Measurements from ENCODE around the gene TMEM81.

The TMEM81 gene, protein sequence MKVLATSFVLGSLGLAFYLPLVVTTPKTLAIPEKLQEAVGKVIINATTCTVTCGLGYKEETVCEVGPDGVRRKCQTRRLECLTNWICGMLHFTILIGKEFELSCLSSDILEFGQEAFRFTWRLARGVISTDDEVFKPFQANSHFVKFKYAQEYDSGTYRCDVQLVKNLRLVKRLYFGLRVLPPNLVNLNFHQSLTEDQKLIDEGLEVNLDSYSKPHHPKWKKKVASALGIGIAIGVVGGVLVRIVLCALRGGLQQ

DNA sequence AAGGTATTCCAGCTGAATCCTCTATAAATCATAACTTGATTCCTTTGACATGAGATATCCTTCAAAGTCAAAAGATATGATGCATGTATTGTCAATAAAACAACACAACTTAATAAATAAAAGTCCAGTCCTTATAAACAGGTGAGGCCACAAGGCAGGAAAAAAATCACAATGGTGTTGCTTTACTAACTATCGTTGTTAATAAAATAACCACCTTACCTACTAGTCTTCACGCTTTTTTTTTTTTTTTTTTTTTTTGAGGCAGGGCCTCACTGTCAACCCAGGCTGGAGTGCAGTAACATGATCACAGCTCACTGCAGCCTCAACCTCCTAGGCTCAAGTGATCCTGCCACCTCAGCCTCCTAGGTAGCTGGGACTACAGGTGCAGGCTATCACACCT lies at the start of gene TMEM81:
TSS of gene TMEM81 (minus strand) at position 101 of the 400 bp plus-strand sequence. CDS start 140 bp downstream, outside the sequence.
- DNase-seq (ENCODE audit: low read depth, low spot score), result no peak

DNA sequence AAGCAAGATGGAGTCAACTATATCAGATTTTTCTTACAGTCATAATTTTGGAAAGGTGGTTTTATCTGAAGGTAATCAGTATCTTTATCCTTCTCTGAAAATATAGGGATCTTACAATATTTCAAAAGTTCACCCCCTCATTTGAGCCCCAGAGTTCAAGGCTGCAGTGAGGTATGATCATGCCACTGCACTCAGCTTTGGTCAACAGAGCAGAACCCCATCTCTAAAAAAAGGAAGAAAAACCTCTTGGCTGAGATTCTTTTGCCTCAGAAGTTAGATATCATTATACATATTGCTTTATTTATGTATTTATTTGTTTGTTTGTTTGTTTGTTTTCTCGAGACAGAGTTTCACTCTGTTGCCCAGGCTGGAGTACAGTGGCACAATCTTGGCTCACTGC lies 49.0 kb upstream of the TMEM81 start:
- no peak for DNase-seq (ENCODE audit: low read depth, low spot score)

DNA sequence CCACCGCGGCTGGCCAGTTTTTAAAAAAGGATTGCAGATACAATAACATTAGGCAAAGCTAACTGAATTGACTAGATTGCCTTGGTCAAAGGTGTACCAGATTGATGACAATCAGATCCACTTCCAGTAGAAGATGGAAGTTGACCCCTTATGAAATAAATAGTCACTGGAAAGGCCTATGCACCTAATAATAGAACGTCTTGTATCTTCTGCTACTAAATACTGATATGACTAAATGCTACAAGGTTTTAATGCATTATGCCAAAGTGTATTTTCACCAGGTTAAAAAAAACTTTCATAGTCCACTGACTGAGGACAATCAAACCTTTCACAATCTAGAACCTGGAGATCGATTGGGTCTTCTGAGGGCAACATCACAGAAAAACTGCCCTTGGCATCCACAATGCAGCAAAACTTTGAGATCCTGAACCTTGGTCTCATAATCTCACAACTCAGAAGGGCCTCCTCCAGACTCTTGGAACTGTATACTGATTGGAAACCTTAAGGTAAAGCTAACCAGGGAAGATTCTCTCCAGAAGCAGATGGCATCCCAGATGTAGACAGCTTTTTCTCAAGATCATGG lies 45.3 kb upstream of the TMEM81 start:
- DNase-seq (ENCODE audit: low read depth, low spot score), result no peak

DNA sequence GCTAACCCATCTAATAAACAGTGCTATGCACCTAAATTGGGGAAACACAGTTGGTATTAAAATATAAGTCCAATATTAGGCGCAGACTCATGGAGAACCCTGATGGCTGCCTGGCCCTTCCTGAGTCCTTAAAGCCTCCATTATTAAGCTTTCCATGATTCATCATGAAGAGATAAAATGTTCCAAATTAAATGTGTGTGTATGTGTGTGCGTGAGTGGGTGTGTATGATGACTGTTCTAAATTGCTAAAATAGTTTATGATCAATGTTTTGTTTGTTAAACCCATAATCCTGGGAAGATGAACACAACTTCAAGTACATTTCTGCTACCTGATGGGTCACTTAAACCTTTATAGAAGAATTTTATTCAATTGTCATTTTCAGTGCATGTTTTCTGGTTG lies 43.8 kb upstream of the TMEM81 start:
- DNase-seq (ENCODE audit: low read depth, low spot score), result no peak

DNA sequence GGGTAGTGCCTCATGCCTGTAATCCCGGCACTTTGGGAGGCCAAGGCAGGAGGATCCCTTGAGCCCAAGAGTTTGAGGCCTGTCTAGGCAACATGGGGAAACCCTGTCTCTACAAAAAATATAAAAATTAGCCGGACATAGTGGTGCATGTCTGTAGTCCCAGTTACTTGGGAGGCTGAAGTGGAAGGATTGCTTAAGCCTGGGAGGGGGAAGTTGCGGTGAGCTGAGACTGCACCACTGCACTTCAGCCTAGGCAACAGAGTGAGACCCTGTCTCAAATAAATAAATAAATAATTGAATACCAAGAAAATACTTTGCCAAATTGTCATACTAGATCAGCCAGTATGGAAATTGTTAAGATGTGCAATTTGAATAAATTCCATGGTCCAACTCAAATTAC lies 43.4 kb upstream of the TMEM81 start:
- DNase-seq (ENCODE audit: low read depth, low spot score), result no peak

DNA sequence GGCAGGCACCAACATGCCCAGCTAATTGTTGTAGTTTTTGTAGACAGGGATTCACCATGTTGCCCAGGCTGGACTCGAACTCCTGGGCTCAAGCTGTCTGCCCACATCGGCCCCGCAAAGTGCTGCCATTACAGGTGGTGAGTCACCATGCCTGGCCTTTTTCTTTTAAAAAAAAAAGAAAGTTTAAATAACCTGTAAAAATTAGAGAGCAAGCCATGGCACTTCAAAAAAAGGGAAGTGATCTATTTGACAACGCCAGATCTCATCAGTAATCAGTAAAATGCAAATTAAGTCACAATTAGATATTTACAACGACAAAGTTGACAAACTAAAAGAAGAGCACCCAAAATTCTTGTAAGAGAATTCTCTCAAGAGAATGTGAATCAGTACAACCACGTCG lies 40.5 kb upstream of the TMEM81 start:
- no peak for DNase-seq (ENCODE audit: low read depth, low spot score)

DNA sequence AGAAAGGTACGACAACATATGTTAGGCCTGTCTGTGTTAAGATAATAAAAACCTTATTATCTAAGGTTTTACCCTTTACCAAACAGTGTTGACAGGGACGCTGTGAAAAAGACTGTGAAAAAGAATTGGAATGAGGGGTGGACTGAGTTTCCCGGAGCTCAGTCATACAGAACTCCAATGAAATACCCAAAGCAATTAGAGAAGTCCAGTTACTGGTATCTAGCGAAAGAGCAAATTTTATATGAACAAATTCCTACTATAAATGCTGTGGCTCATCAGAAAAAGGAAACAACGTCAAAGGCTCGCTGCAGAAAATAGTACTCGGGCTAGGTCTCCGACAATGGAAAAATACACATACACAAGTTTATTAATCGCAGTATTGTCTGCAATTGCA lies 38.2 kb upstream of the TMEM81 start:
- no peak for DNase-seq (ENCODE audit: low read depth, low spot score)

DNA sequence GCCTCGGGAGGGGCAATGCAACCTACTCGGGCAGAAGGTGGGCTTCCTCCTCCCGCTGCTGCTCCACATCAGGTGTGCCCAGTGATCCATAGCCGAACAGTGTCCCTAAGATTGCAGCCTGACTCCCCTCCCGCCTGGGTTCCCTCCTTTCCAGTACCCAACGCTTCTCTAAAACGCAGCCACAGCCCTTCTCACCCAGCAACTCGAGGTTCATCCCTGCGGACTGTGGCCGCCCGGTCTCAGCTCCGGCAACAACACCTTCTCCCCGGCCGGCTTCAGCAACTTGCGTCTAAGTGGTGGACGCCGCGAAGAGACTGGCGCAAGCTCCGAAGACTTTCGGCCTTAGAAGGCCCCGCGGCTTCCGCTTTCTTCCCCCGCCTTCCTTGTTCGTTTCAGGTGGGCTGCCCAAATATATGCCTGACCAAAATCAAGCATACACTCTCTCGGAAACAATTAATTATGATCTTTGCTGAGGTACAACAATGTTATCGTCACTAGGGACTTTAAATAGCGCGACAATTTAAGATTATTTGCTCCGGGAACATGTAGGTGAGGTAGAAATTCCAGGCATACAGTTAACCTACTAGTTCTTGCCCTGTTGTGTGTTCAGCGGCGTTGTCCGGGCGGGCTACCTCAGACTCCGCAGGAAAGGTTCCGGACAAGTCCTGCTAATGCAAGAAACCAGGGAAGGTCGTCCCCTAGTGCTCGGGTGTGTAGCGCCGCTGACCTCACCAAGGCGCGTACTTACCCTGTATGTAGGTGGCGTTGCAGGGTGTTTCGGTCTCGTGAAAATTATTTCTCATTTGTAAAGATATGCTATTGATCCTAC lies 37.6 kb upstream of the TMEM81 start, which contains the start of gene RBBP5:
TSS of gene RBBP5 (minus strand) at position 319 of the 829 bp plus-strand sequence. CDS start at position 214, 105 bp downstream.
- peak; percentile 96 for DNase-seq (ENCODE audit: low read depth, low spot score)

DNA sequence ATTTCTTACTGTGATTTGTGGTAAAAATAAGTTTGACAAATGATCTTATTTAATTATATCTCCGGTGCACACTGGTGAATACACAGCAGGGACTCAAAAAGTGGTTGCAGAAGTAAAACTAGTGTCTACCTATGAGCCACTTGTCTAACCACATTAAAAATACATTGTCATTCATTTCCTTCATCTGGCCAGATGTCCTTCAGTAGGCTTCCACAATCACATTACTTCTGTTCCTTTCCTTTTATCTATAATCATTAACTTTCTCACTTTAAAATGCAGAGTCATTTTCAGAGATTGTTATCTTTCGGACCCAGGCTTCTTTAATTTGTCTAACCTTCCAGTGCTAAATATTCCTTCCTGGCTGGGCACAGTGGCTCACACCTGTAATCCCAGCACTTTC lies 34.5 kb upstream of the TMEM81 start:
- DNase-seq (ENCODE audit: low read depth, low spot score), result no peak

DNA sequence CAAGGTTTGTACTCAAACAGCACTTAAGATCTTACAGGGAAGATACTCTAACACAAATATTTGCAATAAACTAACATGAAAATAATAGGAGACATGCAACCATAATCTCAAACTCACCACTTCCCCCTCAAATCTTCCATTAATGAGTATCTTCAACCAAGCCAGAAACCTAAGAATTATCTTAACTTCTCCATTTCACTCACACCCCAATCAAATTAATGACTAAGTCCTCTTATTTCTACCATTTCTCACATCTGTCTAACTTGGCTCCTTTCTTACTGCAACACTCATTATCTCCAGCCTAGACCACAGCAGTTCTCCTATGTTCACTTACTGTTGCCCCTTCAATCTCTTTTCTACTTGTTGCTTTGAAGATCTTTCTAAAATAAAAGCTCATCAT lies 27.1 kb upstream of the TMEM81 start:
- no peak for DNase-seq (ENCODE audit: low read depth, low spot score)

DNA sequence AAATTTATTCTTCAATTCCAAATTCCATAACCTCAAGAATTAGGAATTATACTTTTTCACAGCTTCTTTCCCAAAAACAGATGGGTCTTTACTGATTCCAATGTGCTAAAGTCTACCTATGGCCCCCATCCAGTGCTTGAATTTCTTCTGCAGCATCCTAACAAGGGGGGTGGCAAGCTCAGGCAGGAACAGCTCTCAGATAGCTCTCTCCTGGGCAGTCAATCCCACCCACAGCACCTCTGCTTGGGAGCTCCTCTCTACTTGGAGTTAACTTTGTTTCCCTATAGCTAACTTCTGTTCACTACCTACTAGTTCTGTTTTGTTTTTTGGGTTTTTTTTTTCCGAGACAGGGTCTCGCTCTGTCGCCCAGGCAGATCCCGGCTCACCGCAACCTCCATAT lies 25.5 kb upstream of the TMEM81 start:
- DNase-seq (ENCODE audit: low read depth, low spot score), result no peak

DNA sequence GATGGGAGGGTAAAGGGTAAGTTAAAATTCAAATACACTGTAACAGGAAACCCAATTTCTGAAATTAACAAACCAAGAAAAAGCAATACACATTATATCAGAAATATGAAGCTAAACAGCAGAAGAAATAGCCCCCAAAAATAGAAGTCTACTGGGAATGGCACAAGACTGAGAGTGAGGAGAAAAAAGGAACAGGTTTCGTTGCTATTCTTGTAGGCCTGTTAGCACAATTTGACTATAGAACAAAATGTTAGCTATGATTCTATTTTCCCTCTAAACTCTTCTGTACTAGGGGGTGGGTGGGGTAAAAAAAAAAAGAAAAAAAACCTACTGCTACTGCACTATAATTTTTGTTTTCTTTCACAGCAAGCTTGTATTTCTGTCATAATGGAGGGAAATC lies 25.0 kb upstream of the TMEM81 start:
- no peak for DNase-seq (ENCODE audit: low read depth, low spot score)

DNA sequence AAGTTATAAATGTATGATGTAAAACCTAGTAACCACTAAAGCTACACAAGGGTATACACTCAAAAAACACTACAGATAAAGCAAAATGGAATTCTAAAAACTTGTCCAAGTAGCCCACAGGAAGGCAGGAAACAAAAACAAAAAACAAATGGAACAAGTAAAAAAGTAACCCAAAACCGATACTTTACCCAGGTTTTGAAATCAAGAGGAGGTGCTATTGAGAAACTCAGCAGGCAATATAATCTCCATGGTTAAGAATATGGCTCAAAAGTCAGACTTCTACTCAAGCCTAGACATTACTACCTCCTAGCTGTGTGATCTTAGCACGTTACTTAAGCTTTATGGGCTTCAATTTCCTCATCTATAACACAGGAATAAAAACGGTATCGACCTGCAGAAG lies 24.2 kb upstream of the TMEM81 start:
- DNase-seq (ENCODE audit: low read depth, low spot score), result no peak

DNA sequence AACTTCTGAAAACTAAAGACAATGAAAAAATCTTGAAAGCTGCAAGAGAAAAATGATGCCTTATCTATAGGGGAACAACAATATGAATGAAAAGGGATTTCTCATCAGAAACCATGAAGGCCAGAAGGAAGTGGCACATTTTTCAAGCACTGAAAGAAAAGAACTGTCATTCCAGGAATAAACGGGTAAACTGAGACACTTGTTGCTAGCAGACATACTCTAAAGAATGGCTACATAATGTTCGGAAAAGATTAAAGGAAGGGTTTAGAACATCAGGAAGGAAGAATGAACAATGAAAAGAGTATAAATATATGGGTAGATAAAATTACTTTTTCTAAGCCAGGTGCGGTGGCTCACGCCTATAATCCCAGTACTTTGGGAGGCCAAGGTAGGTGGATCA lies 23.1 kb upstream of the TMEM81 start:
- no peak for DNase-seq (ENCODE audit: low read depth, low spot score)

DNA sequence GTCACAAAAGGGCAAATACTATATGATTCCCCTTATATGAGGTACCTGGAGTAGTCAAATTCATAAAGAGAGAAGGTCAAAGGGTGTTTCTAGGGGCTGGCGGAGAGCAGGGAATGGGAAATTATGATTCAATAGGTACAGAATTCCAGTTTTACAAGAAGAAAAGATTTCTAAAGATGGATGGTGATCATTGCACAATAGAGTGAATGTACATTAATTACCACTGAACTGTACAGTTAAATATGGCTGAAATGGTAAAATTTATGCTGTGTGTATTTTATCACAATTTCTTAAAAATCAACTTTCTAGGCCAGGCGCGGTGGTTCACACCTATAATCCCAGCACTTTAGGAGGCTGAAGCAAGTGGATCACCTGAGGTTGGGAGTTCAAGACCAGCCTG lies 18.1 kb upstream of the TMEM81 start:
- no peak for DNase-seq (ENCODE audit: low read depth, low spot score)

DNA sequence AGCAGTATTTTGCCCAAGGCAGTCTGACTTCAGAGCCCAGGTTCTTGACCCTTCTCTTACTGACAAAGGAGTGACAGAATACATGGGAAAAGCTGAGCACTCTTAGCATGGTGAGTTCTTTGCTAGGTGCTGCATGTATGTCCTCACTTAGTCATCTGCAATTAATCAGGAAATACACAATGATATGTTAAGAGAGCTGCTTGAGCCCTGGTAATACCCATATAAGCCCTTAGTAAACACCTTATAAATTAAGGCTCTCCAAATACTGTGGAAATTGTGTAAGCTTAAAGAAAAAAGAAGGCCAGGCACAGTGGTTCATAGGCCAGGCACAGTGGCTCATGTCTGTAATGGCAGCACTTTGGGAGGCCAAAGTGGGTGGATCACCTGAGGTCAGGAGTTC lies 14.0 kb upstream of the TMEM81 start:
- DNase-seq (ENCODE audit: low read depth, low spot score), result no peak

DNA sequence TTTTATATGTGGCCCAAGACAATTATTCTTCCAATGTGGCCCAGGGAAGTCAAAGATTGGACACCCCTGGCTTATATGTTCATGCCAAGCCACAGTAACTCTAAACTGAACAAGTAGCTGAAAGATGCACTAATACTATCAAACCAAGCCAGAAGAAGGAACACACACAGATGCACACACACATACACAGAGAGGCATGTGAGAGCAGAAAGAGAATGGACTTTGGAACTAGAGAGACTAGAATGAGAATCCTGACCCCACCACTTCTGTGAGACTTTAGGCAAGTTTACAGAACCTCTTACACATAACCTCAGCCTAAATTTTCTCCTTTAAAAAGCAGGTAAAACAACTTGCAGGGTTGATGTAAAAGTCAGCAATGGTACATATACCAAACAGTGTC lies 11.2 kb upstream of the TMEM81 start:
- DNase-seq (ENCODE audit: low read depth, low spot score), result no peak

DNA sequence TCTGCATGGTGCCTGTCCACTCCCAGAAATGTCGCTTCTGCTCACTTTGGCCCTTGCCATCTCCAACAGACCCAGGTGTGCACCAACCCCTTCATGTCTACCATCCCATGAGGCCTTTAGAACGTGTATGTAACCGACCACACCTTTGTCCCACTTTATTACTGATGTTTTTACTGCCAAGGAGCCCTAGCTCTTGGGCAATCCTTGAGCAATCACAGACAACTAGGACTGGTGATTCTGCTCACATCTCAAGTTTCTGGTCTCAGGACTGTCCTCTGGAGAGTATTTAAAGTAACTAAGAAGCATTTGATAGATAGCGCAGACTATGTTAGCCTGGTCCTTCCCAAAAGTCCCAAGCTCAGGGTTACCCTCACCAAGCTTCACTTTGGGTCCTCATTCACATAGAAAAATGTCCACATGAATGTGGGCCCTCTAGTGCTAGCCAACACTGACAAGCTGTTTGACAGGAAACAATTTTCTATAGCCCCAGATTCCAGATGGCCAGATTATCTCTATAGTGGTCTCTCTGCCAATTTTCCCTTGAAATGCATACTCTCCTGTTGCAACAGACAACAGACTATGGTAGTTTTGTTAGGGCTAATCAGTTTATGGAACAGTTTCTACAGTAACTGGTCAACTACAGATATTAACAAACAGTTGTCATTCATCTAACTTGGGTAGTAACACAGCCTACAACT lies 6.9 kb upstream of the TMEM81 start:
- no peak for DNase-seq (ENCODE audit: low read depth, low spot score)

DNA sequence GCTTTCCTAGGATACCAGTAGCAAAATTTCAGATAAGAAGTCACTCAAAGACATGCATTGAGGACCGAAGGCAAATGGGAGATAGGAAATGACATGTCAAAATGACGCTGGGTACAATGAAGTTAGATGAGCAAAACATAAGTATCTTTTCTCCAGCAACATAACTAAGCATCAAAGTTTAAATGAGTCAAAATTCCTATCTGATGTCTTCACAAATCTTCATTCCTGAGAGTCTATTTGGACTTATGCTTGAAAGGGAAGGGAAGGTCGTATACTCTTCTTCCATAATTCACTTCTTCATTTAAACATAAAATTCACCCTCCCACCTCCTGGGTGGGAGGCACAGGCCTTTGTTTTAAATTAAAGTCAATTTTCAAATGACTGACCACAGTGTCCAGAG lies 4.1 kb upstream of the TMEM81 start:
- DNase-seq (ENCODE audit: low read depth, low spot score), result no peak

DNA sequence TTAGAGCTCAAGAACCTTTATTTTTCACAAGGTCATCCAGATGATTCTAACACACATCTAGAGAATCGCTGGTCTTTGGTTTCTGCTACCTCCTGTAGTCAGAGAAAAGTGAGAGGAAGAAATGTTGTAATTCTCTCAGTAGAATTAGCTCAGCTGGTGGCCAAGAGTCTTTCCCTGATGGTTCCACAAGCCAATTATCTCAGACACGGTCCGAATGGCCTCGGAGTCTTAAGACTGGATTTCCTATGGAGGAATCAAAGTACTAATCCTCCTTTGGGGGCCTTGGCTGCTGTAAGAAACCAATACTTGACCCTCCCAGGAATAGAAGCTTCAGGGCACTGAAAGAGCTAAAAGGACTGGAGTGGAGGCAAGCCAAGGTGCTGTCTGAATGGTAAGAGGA lies 1.8 kb downstream of the TMEM81 start:
- no peak for DNase-seq (ENCODE audit: low read depth, low spot score)

DNA sequence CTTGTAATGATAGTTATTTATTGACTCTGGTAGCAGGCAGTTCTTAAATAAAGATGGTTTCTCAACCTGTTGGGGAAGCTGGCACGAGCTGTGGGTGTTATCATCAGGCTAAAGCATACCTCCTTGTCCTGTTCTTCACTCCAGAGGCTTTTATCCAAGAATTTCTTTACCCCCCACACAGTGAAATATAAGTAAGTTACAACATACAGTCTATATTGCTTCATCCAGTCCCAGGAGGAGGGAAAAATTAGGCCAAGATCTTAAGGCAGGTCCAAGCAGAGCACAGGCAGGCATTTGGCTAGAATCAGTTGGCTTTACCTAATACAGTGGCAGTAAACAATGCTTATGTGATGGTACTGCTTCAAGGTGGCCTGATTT lies 6.3 kb downstream of the TMEM81 start:
- DNase-seq (ENCODE audit: low read depth, low spot score), result no peak
